Measurements from ENCODE around the gene RAB5B. TPM values are rescaled to one million over a fixed set of nuclear protein-coding genes. Genes with fewer than 3 reads are reported as not detected.

RAB5B gene
- total RNA-seq, 2 donors from 2014 or later, result 91.3 to 95.5 TPM

- DNase-seq, result no peak
- Histone ChIP-seq H3K4me3 (ENCODE audit: low read length) (no peak overlapping the region), H3K36me3 (ENCODE audit: control insufficient read depth, insufficient read depth, low read length) (peaks cover 19% of the 10 kb centered on the region), H3K4me1 (ENCODE audit: control insufficient read depth, insufficient read depth, low read length) (no peaks in the 10 kb centered on the region), H3K27me3 (ENCODE audit: control insufficient read depth, insufficient read depth, low read length, poor library complexity, severe bottlenecking) (no peaks in the 10 kb centered on the region), H3K9ac (ENCODE audit: extremely low read depth, low read length, poor library complexity, severe bottlenecking) (no peak overlapping the region), H3K9me3 (ENCODE audit: control insufficient read depth, low read length) (no peaks in the 10 kb centered on the region), H3K27ac (ENCODE audit: low read depth, low read length) (no peak overlapping the region)
- H3K27me3 Mint-ChIP-seq (ENCODE audit: insufficient read depth), result no peaks in the 10 kb centered on the region
- H3K4me1 Mint-ChIP-seq, result peaks cover 17% of the 10 kb centered on the region
- peaks cover 32% of the 10 kb centered on the region for H3K36me3 Mint-ChIP-seq (ENCODE audit: low read depth)
- WGBS, 2 experiments (ENCODE audit: insufficient coverage in 1 of 2, insufficient read length in 1 of 2), result 60 to 90% methylated on average over 1 to 2 of the region's 2 CpGs
- TF ChIP-seq, protein P1, sequence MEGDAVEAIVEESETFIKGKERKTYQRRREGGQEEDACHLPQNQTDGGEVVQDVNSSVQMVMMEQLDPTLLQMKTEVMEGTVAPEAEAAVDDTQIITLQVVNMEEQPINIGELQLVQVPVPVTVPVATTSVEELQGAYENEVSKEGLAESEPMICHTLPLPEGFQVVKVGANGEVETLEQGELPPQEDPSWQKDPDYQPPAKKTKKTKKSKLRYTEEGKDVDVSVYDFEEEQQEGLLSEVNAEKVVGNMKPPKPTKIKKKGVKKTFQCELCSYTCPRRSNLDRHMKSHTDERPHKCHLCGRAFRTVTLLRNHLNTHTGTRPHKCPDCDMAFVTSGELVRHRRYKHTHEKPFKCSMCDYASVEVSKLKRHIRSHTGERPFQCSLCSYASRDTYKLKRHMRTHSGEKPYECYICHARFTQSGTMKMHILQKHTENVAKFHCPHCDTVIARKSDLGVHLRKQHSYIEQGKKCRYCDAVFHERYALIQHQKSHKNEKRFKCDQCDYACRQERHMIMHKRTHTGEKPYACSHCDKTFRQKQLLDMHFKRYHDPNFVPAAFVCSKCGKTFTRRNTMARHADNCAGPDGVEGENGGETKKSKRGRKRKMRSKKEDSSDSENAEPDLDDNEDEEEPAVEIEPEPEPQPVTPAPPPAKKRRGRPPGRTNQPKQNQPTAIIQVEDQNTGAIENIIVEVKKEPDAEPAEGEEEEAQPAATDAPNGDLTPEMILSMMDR (conservative IDR thresholded peaks at IDR 0.05), result no peak
- peak overlapping the region; percentile 12 for H3K27ac Mint-ChIP-seq
- no peak overlapping the region for H3K4me3 Mint-ChIP-seq
- no peaks in the 10 kb centered on the region for H3K9me3 Mint-ChIP-seq
Measured at GRCh38 chr12:56038022-56038655, 64.3 kb downstream of the RAB5B start.

DNA sequence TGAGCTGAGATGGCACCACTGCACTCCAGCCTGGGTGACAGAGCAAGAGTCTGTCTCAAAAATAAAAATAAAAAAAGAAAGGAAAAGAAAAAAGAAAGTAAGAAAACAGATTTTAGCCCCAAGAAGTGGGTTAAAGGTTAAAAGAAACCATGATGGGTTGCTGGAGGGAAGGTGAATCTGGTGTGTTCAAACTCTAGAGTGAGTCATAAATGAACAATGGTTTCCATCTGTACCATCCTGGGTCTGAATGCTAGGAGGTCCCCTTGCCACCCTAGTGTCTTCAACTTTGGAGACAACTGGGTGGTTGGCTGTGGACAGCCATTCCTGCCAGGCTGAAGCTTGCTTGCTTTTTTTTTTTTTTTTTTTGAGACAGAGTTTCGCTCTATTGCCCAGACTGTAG is 66.3 kb downstream of the RAB5B start:
- 100% methylated on average over 1 of the region's 1 CpG; no CpG with 5 or more reads in 1 of the 2 experiments for WGBS, 2 experiments (ENCODE audit: insufficient coverage in 1 of 2, insufficient read length in 1 of 2)
- H3K9ac ChIP-seq (ENCODE audit: extremely low read depth, low read length, poor library complexity, severe bottlenecking), result no peak overlapping the region
- H3K4me1 ChIP-seq (ENCODE audit: control insufficient read depth, insufficient read depth, low read length), result no peaks in the 10 kb centered on the region
- Mint-ChIP-seq H3K27ac (no peak overlapping the region), H3K36me3 (ENCODE audit: low read depth) (peaks cover 36% of the 10 kb centered on the region), H3K4me1 (peaks cover 20% of the 10 kb centered on the region), H3K9me3 (no peaks in the 10 kb centered on the region), H3K27me3 (ENCODE audit: insufficient read depth) (no peaks in the 10 kb centered on the region), H3K4me3 (no peak overlapping the region)
- TF ChIP-seq, protein P1 (conservative IDR thresholded peaks at IDR 0.05), result no peak
- no peaks in the 10 kb centered on the region for H3K9me3 ChIP-seq (ENCODE audit: control insufficient read depth, low read length)
- H3K27me3 ChIP-seq (ENCODE audit: control insufficient read depth, insufficient read depth, low read length, poor library complexity, severe bottlenecking), result no peaks in the 10 kb centered on the region
- H3K4me3 ChIP-seq (ENCODE audit: low read length), result no peak overlapping the region
- DNase-seq, result no peak
- H3K27ac ChIP-seq (ENCODE audit: low read depth, low read length), result no peak overlapping the region
- peaks cover 33% of the 10 kb centered on the region for H3K36me3 ChIP-seq (ENCODE audit: control insufficient read depth, insufficient read depth, low read length)

DNA sequence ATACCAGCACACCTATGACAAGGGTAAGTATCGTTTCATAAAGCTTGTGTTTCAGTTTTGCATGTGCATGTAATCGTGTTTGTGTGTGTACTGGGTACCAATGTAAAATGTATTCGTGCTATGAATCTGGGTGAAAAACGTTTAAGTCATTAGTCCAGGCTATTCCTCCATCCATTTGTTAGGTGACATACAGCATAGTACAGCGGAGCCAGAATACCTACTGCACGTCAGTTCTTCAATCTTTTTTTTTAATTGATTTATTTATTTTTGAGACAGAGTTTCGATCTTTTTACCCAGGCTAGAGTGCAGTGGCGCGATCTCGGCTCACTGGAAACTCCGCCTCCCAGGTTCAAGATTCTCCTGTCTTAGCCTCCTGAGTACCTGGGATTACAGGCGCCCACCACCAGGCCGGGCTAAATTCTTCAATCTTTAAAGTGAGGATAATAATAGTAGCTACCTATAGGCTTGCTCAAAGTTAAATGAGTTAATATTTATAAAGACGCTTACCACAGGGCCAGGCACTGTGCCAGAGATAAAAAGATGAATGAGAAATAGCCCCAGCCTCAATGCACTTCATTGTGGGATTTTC is 67.2 kb downstream of the RAB5B start:
- no peaks in the 10 kb centered on the region for H3K9me3 ChIP-seq (ENCODE audit: control insufficient read depth, low read length)
- 59 to 69% methylated on average over 7 to 14 of the region's 14 CpGs for WGBS, 2 experiments (ENCODE audit: insufficient coverage in 1 of 2, insufficient read length in 1 of 2)

More for the DNA sequence above, 67.2 kb downstream of the RAB5B start:
- H3K4me1 Mint-ChIP-seq, result peaks cover 20% of the 10 kb centered on the region
- Histone ChIP-seq H3K27me3 (ENCODE audit: control insufficient read depth, insufficient read depth, low read length, poor library complexity, severe bottlenecking) (no peaks in the 10 kb centered on the region), H3K4me3 (ENCODE audit: low read length) (peak overlapping the region; percentile 73), H3K9ac (ENCODE audit: extremely low read depth, low read length, poor library complexity, severe bottlenecking) (peak overlapping the region; percentile 48), H3K27ac (ENCODE audit: low read depth, low read length) (peak overlapping the region; percentile 69), H3K36me3 (ENCODE audit: control insufficient read depth, insufficient read depth, low read length) (peaks cover 34% of the 10 kb centered on the region), H3K4me1 (ENCODE audit: control insufficient read depth, insufficient read depth, low read length) (no peaks in the 10 kb centered on the region)
- peak; percentile 84 for DNase-seq
- peaks cover 32% of the 10 kb centered on the region for H3K36me3 Mint-ChIP-seq (ENCODE audit: low read depth)
- peak overlapping the region; percentile 95 for H3K4me3 Mint-ChIP-seq
- H3K9me3 Mint-ChIP-seq, result no peaks in the 10 kb centered on the region
- TF ChIP-seq, protein P1 (conservative IDR thresholded peaks at IDR 0.05), result no peak
- H3K27ac Mint-ChIP-seq, result peak overlapping the region; percentile 96
- no peaks in the 10 kb centered on the region for H3K27me3 Mint-ChIP-seq (ENCODE audit: insufficient read depth)

Measured in endodermal cell (in vitro differentiated cells).